ENCODE data around the gene DYNC1H1.

The DYNC1H1 gene

GRCh38 chr14:101929946-101930345, 34.4 kb upstream of the DYNC1H1 start:
- Mint-ChIP-seq H3K9me3 (no peaks in the 10 kb centered on the region), H3K27ac (no peak overlapping the region), H3K4me3 (no peak overlapping the region), H3K4me1 (ENCODE audit: low read depth) (no peaks in the 10 kb centered on the region), H3K27me3 (ENCODE audit: low read depth) (no peaks in the 10 kb centered on the region), H3K36me3 (ENCODE audit: low read depth) (peaks cover 8% of the 10 kb centered on the region)
- no peak for DNase-seq (ENCODE audit: low spot score)

GRCh38 chr14:101932673-101933072, 31.7 kb upstream of the DYNC1H1 start:
- H3K27me3 Mint-ChIP-seq (ENCODE audit: low read depth), result no peaks in the 10 kb centered on the region
- no peaks in the 10 kb centered on the region for H3K9me3 Mint-ChIP-seq
- no peak overlapping the region for H3K27ac Mint-ChIP-seq
- no peak overlapping the region for H3K4me3 Mint-ChIP-seq
- peaks cover 3% of the 10 kb centered on the region for H3K36me3 Mint-ChIP-seq (ENCODE audit: low read depth)
- no peak for DNase-seq (ENCODE audit: low spot score)
- no peaks in the 10 kb centered on the region for H3K4me1 Mint-ChIP-seq (ENCODE audit: low read depth)

GRCh38 chr14:101933209-101933608, 31.2 kb upstream of the DYNC1H1 start:
- no peak for DNase-seq (ENCODE audit: low spot score)
- no peaks in the 10 kb centered on the region for H3K27me3 Mint-ChIP-seq (ENCODE audit: low read depth)
- no peak overlapping the region for H3K27ac Mint-ChIP-seq
- H3K36me3 Mint-ChIP-seq (ENCODE audit: low read depth), result peaks cover 3% of the 10 kb centered on the region
- no peaks in the 10 kb centered on the region for H3K4me1 Mint-ChIP-seq (ENCODE audit: low read depth)
- H3K9me3 Mint-ChIP-seq, result no peaks in the 10 kb centered on the region
- H3K4me3 Mint-ChIP-seq, result no peak overlapping the region

GRCh38 chr14:101934601-101935150, 29.7 kb upstream of the DYNC1H1 start:
- Mint-ChIP-seq H3K36me3 (ENCODE audit: low read depth) (no peaks in the 10 kb centered on the region), H3K27ac (no peak overlapping the region), H3K4me1 (ENCODE audit: low read depth) (no peaks in the 10 kb centered on the region), H3K27me3 (ENCODE audit: low read depth) (peaks cover 6% of the 10 kb centered on the region), H3K4me3 (no peak overlapping the region), H3K9me3 (no peaks in the 10 kb centered on the region)
- no peak for DNase-seq (ENCODE audit: low spot score)

GRCh38 chr14:101937926-101938767, 26.2 kb upstream of the DYNC1H1 start:
- H3K9me3 Mint-ChIP-seq, result no peaks in the 10 kb centered on the region
- no peak for DNase-seq (ENCODE audit: low spot score)
- H3K4me3 Mint-ChIP-seq, result no peak overlapping the region
- no peaks in the 10 kb centered on the region for H3K36me3 Mint-ChIP-seq (ENCODE audit: low read depth)
- peaks cover 2% of the 10 kb centered on the region for H3K4me1 Mint-ChIP-seq (ENCODE audit: low read depth)
- H3K27me3 Mint-ChIP-seq (ENCODE audit: low read depth), result peaks cover 14% of the 10 kb centered on the region
- H3K27ac Mint-ChIP-seq, result no peak overlapping the region

- H3K9me3 Mint-ChIP-seq, result no peaks in the 10 kb centered on the region
- peaks cover 2% of the 10 kb centered on the region for H3K4me1 Mint-ChIP-seq (ENCODE audit: low read depth)
- DNase-seq (ENCODE audit: low spot score), result no peak
- no peaks in the 10 kb centered on the region for H3K36me3 Mint-ChIP-seq (ENCODE audit: low read depth)
- no peak overlapping the region for H3K27ac Mint-ChIP-seq
- no peak overlapping the region for H3K4me3 Mint-ChIP-seq
- H3K27me3 Mint-ChIP-seq (ENCODE audit: low read depth), result peaks cover 22% of the 10 kb centered on the region
Observed at GRCh38 chr14:101939646-101940170, 24.7 kb upstream of the DYNC1H1 start.

- H3K27me3 Mint-ChIP-seq (ENCODE audit: low read depth), result peaks cover 21% of the 10 kb centered on the region
- H3K4me1 Mint-ChIP-seq (ENCODE audit: low read depth), result peaks cover 15% of the 10 kb centered on the region
- H3K36me3 Mint-ChIP-seq (ENCODE audit: low read depth), result no peaks in the 10 kb centered on the region
- H3K27ac Mint-ChIP-seq, result no peak overlapping the region
- H3K4me3 Mint-ChIP-seq, result no peak overlapping the region
- no peaks in the 10 kb centered on the region for H3K9me3 Mint-ChIP-seq
- no peak for DNase-seq (ENCODE audit: low spot score)
Observed at GRCh38 chr14:101944451-101944850, 19.9 kb upstream of the DYNC1H1 start.

GRCh38 chr14:101945171-101945570, 19.2 kb upstream of the DYNC1H1 start:
- no peaks in the 10 kb centered on the region for H3K36me3 Mint-ChIP-seq (ENCODE audit: low read depth)
- H3K4me3 Mint-ChIP-seq, result no peak overlapping the region
- DNase-seq (ENCODE audit: low spot score), result no peak
- no peaks in the 10 kb centered on the region for H3K9me3 Mint-ChIP-seq
- H3K4me1 Mint-ChIP-seq (ENCODE audit: low read depth), result peaks cover 15% of the 10 kb centered on the region
- peaks cover 19% of the 10 kb centered on the region for H3K27me3 Mint-ChIP-seq (ENCODE audit: low read depth)
- H3K27ac Mint-ChIP-seq, result no peak overlapping the region

GRCh38 chr14:101947577-101947903, 16.8 kb upstream of the DYNC1H1 start:
- no peaks in the 10 kb centered on the region for H3K36me3 Mint-ChIP-seq (ENCODE audit: low read depth)
- peak overlapping the region; percentile 97 for H3K27ac Mint-ChIP-seq
- peak overlapping the region; percentile 96 for H3K4me3 Mint-ChIP-seq
- peaks cover 15% of the 10 kb centered on the region for H3K4me1 Mint-ChIP-seq (ENCODE audit: low read depth)
- H3K9me3 Mint-ChIP-seq, result no peaks in the 10 kb centered on the region
- no peak for DNase-seq (ENCODE audit: low spot score)
- H3K27me3 Mint-ChIP-seq (ENCODE audit: low read depth), result peaks cover 15% of the 10 kb centered on the region

GRCh38 chr14:101947904-101948665, 16.3 kb upstream of the DYNC1H1 start:
- peaks cover 12% of the 10 kb centered on the region for H3K27me3 Mint-ChIP-seq (ENCODE audit: low read depth)
- peak overlapping the region; percentile 97 for H3K27ac Mint-ChIP-seq
- H3K4me1 Mint-ChIP-seq (ENCODE audit: low read depth), result peaks cover 13% of the 10 kb centered on the region
- peak overlapping the region; percentile 96 for H3K4me3 Mint-ChIP-seq
- no peaks in the 10 kb centered on the region for H3K9me3 Mint-ChIP-seq
- H3K36me3 Mint-ChIP-seq (ENCODE audit: low read depth), result no peaks in the 10 kb centered on the region
- DNase-seq (ENCODE audit: low spot score), result peak; percentile 100

- Mint-ChIP-seq H3K4me3 (peak overlapping the region; percentile 96), H3K36me3 (ENCODE audit: low read depth) (no peaks in the 10 kb centered on the region), H3K4me1 (ENCODE audit: low read depth) (peaks cover 13% of the 10 kb centered on the region), H3K9me3 (no peaks in the 10 kb centered on the region), H3K27ac (peak overlapping the region; percentile 97), H3K27me3 (ENCODE audit: low read depth) (peaks cover 10% of the 10 kb centered on the region)
- DNase-seq (ENCODE audit: low spot score), result no peak
Observed at GRCh38 chr14:101948666-101949216, 15.6 kb upstream of the DYNC1H1 start.

- H3K27me3 Mint-ChIP-seq (ENCODE audit: low read depth), result peaks cover 4% of the 10 kb centered on the region
- H3K9me3 Mint-ChIP-seq, result no peaks in the 10 kb centered on the region
- H3K4me3 Mint-ChIP-seq, result peak overlapping the region; percentile 46
- no peaks in the 10 kb centered on the region for H3K36me3 Mint-ChIP-seq (ENCODE audit: low read depth)
- H3K27ac Mint-ChIP-seq, result no peak overlapping the region
- peaks cover 14% of the 10 kb centered on the region for H3K4me1 Mint-ChIP-seq (ENCODE audit: low read depth)
- no peak for DNase-seq (ENCODE audit: low spot score)
Observed at GRCh38 chr14:101950100-101950499, 14.3 kb upstream of the DYNC1H1 start.

GRCh38 chr14:101950516-101951215, 13.7 kb upstream of the DYNC1H1 start:
- Mint-ChIP-seq H3K4me1 (ENCODE audit: low read depth) (peaks cover 14% of the 10 kb centered on the region), H3K27ac (peak overlapping the region; percentile 26), H3K27me3 (ENCODE audit: low read depth) (peaks cover 4% of the 10 kb centered on the region), H3K4me3 (peak overlapping the region; percentile 46), H3K9me3 (no peaks in the 10 kb centered on the region), H3K36me3 (ENCODE audit: low read depth) (no peaks in the 10 kb centered on the region)
- no peak for DNase-seq (ENCODE audit: low spot score)

All from T-helper 2 cell treated with Interferon-gamma antibody and Interleukin-4, amounts not matched to agents 5 μg/mL and 100 μg/mL, for 36 hours (primary cell).